ENCODE data around the gene SIX1.

The SIX1 gene

DNA sequence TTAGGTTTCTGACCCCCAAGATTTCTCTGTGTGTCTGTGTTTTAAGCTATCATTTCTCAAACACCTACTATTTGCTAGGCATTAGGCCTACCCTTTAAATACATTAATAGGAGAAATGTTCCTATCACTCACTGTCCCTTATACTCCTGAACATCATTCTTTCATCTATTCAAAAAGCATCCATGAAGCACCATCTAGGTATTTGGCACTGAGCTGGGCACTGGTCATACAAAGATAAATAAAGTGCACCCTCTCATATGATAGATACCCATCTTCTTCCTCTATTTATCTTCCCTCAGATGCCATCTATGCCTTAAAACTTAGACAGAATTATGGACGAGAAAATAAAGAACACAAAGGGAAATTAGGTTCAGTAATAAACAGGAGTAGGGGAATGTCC is 20.4 kb downstream of the SIX1 start (continued):
- TF ChIP-seq CSRNP3 (CRISPR knock-in tag; IDR thresholded peaks at IDR 0.05) (no peak), ZC3H10 (CRISPR knock-in tag; IDR thresholded peaks at IDR 0.05) (no peak), TOX (CRISPR knock-in tag; IDR thresholded peaks at IDR 0.05; ENCODE audit: borderline replicate concordance) (no peak), ISL1 (CRISPR knock-in tag; IDR thresholded peaks at IDR 0.05) (no peak), ZNF8 (CRISPR knock-in tag; IDR thresholded peaks at IDR 0.05) (no peak), CSDC2 (CRISPR knock-in tag; IDR thresholded peaks at IDR 0.05) (no peak), BACH2 (CRISPR knock-in tag; IDR thresholded peaks at IDR 0.05; ENCODE audit: borderline replicate concordance) (no peak), ZFP3 (CRISPR knock-in tag; IDR thresholded peaks at IDR 0.05) (no peak), OSR1 (CRISPR knock-in tag; IDR thresholded peaks at IDR 0.05) (no peak)

GRCh38 chr14:60622917-60623257 is 26.4 kb downstream of the SIX1 start:
- TF ChIP-seq RARB (CRISPR knock-in tag; IDR thresholded peaks at IDR 0.05) (no peak), ZNF8 (CRISPR knock-in tag; IDR thresholded peaks at IDR 0.05) (no peak), ISL1 (CRISPR knock-in tag; IDR thresholded peaks at IDR 0.05) (no peak)
- ATAC-seq, result no peak; the same call in 2 of the 3 replicates

GRCh38 chr14:60622210-60622916 is 26.9 kb downstream of the SIX1 start:
- no peak for TF ChIP-seq TSHZ2 (CRISPR knock-in tag; IDR thresholded peaks at IDR 0.05)
- no peak for TF ChIP-seq CSDC2 (CRISPR knock-in tag; IDR thresholded peaks at IDR 0.05)
- no peak for TF ChIP-seq TCF4 (CRISPR knock-in tag; IDR thresholded peaks at IDR 0.05; ENCODE audit: borderline replicate concordance)
- TF ChIP-seq CREB5 (CRISPR knock-in tag; IDR thresholded peaks at IDR 0.05; ENCODE audit: low read depth), result no peak
- TF ChIP-seq ZFP3 (CRISPR knock-in tag; IDR thresholded peaks at IDR 0.05), result no peak
- no peak for TF ChIP-seq ZFP30 (CRISPR knock-in tag; IDR thresholded peaks at IDR 0.05)
- no peak for TF ChIP-seq ZNF565 (CRISPR knock-in tag; conservative IDR thresholded peaks at IDR 0.05; ENCODE audit: low read depth)
- no peak for TF ChIP-seq SNAI2 (CRISPR knock-in tag; IDR thresholded peaks at IDR 0.05)
- TF ChIP-seq, protein P1, sequence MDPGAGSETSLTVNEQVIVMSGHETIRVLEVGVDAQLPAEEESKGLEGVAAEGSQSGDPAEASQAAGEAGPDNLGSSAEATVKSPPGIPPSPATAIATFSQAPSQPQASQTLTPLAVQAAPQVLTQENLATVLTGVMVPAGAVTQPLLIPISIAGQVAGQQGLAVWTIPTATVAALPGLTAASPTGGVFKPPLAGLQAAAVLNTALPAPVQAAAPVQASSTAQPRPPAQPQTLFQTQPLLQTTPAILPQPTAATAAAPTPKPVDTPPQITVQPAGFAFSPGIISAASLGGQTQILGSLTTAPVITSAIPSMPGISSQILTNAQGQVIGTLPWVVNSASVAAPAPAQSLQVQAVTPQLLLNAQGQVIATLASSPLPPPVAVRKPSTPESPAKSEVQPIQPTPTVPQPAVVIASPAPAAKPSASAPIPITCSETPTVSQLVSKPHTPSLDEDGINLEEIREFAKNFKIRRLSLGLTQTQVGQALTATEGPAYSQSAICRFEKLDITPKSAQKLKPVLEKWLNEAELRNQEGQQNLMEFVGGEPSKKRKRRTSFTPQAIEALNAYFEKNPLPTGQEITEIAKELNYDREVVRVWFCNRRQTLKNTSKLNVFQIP (CRISPR knock-in tag; IDR thresholded peaks at IDR 0.05; ENCODE audit: borderline replicate concordance, low read depth), result no peak
- no peak for TF ChIP-seq ESRRG (CRISPR knock-in tag; IDR thresholded peaks at IDR 0.05)
- TF ChIP-seq ZNF8 (CRISPR knock-in tag; IDR thresholded peaks at IDR 0.05), result no peak
- TF ChIP-seq ZNF70 (CRISPR knock-in tag; IDR thresholded peaks at IDR 0.05), result no peak
- TF ChIP-seq GLIS3 (CRISPR knock-in tag; IDR thresholded peaks at IDR 0.05), result no peak
- no peak for TF ChIP-seq CSRNP3 (CRISPR knock-in tag; IDR thresholded peaks at IDR 0.05)
- TF ChIP-seq, protein P2, sequence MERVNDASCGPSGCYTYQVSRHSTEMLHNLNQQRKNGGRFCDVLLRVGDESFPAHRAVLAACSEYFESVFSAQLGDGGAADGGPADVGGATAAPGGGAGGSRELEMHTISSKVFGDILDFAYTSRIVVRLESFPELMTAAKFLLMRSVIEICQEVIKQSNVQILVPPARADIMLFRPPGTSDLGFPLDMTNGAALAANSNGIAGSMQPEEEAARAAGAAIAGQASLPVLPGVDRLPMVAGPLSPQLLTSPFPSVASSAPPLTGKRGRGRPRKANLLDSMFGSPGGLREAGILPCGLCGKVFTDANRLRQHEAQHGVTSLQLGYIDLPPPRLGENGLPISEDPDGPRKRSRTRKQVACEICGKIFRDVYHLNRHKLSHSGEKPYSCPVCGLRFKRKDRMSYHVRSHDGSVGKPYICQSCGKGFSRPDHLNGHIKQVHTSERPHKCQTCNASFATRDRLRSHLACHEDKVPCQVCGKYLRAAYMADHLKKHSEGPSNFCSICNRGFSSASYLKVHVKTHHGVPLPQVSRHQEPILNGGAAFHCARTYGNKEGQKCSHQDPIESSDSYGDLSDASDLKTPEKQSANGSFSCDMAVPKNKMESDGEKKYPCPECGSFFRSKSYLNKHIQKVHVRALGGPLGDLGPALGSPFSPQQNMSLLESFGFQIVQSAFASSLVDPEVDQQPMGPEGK (CRISPR knock-in tag; IDR thresholded peaks at IDR 0.05; ENCODE audit: borderline replicate concordance), result no peak
- no peak for TF ChIP-seq PPARA (CRISPR knock-in tag; IDR thresholded peaks at IDR 0.05; ENCODE audit: borderline replicate concordance)
- no peak for TF ChIP-seq ISL1 (CRISPR knock-in tag; IDR thresholded peaks at IDR 0.05)
- TF ChIP-seq BACH2 (CRISPR knock-in tag; IDR thresholded peaks at IDR 0.05; ENCODE audit: borderline replicate concordance), result no peak
- ATAC-seq, result no peak

Measured in SK-N-SH treated with all-trans-retinoic acid at 6 μM for 48 hours (cell line).